Liver (tissue), 9 donors: ENCODE data around the gene ZXDC. TPM values are rescaled to one million over a fixed set of nuclear protein-coding genes. Genes with fewer than 3 reads are reported as not detected.

Experiments
- DNase-seq: peaks from one replicate; pipeline ENCODE4 v3.0.0-alpha.2; 2017; ENCODE audit warnings: low spot score
- H3K27ac ChIP-seq, 2 donors: one replicate each; pipeline ENCODE4 v1.7.0; 2013; ENCODE audit warnings: inconsistent platforms in 2 of 2, low read length in 2 of 2, control low read depth in 1 of 2, low read depth in 1 of 2, mild to moderate bottlenecking in 1 of 2
- H3K27me3 ChIP-seq, 4 donors: one replicate each; pipeline versions ENCODE4 v1.6.1 to v1.7.0; 2013; ENCODE audit warnings: low read length in 3 of 4, inconsistent platforms in 1 of 4, mild to moderate bottlenecking in 1 of 4, moderate library complexity in 1 of 4; ENCODE audit not compliant: control insufficient read depth in 4 of 4, insufficient read depth in 4 of 4
- H3K36me3 ChIP-seq, 4 donors: one replicate each; pipeline versions ENCODE4 v1.6.1 to v1.7.0; 2013; ENCODE audit warnings: low read length in 3 of 4, mild to moderate bottlenecking in 3 of 4, low read depth in 1 of 4, moderate library complexity in 1 of 4; ENCODE audit not compliant: control insufficient read depth in 4 of 4, insufficient read depth in 3 of 4
- H3K4me1 ChIP-seq, 4 donors: one replicate each; pipeline versions ENCODE4 v1.6.1 to v1.7.0; 2013; ENCODE audit warnings: low read length in 3 of 4, mild to moderate bottlenecking in 3 of 4, moderate library complexity in 1 of 4; ENCODE audit not compliant: control insufficient read depth in 4 of 4, insufficient read depth in 4 of 4
- H3K4me3 ChIP-seq, 3 donors: one replicate each; pipeline versions ENCODE4 v1.6.1 to v1.7.0; 2013; ENCODE audit warnings: low read length in 3 of 3, control low read depth in 1 of 3, low read depth in 1 of 3, mild to moderate bottlenecking in 1 of 3
- H3K9ac ChIP-seq, 2 donors: one replicate each; pipeline ENCODE4 v1.7.0; 2013; ENCODE audit warnings: low read length in 2 of 2, mild to moderate bottlenecking in 2 of 2, moderate library complexity in 2 of 2, control low read depth in 1 of 2, low read depth in 1 of 2
- H3K9me3 ChIP-seq, 4 donors: one replicate each; pipeline versions ENCODE4 v1.6.1 to v1.7.0; 2013; ENCODE audit warnings: low read length in 3 of 4; ENCODE audit not compliant: control insufficient read depth in 4 of 4
- ATF3 ChIP-seq: IDR thresholded peaks from 2 replicates; pipeline ENCODE4 v1.6.1; 2016; ENCODE audit warnings: antibody characterized with exemption
- CTCF ChIP-seq: fragments of 150-350 bp; IDR thresholded peaks from 2 replicates; pipeline ENCODE4 v1.5.1; 2017; ENCODE audit warnings: improper control_type of control experiment, low read depth, low read length; ENCODE audit not compliant: missing input control
- EGR1 ChIP-seq, 2 donors: IDR thresholded peaks; 2 replicates each; pipeline ENCODE4 v1.6.1; 2016 to 2018; ENCODE audit warnings: antibody characterized with exemption in 2 of 2, low read depth in 2 of 2
- FOXA1 ChIP-seq: IDR thresholded peaks from 2 replicates; pipeline ENCODE4 v1.6.1; 2016; ENCODE audit warnings: antibody characterized with exemption
- FOXA2 ChIP-seq: IDR thresholded peaks from 2 replicates; pipeline ENCODE4 v1.6.1; 2016; ENCODE audit warnings: antibody characterized with exemption
- GABPA ChIP-seq, 2 donors: IDR thresholded peaks in 1 of 2; conservative IDR thresholded peaks in 1 of 2; 2 replicates each; pipeline ENCODE4 v1.6.1; 2016; ENCODE audit warnings: antibody characterized with exemption in 2 of 2, mild to moderate bottlenecking in 1 of 2, moderate library complexity in 1 of 2
- HNF4A ChIP-seq, 2 donors: conservative IDR thresholded peaks; 2 replicates each; pipeline ENCODE4 v1.6.1; 2016; ENCODE audit warnings: antibody characterized with exemption in 2 of 2, mild to moderate bottlenecking in 2 of 2
- HNF4G ChIP-seq: IDR thresholded peaks from 2 replicates; pipeline ENCODE4 v1.6.1; 2016; ENCODE audit warnings: antibody characterized with exemption
- JUND ChIP-seq, 2 donors: IDR thresholded peaks; 2 replicates each; pipeline ENCODE4 v1.6.1; 2016; ENCODE audit warnings: antibody characterized with exemption in 2 of 2
- MAX ChIP-seq: IDR thresholded peaks from 2 replicates; pipeline ENCODE4 v1.6.1; 2016; ENCODE audit warnings: antibody characterized with exemption
- NR2F2 ChIP-seq: IDR thresholded peaks from 2 replicates; pipeline ENCODE4 v1.6.1; 2016; ENCODE audit warnings: antibody characterized with exemption
- RAD21 ChIP-seq, 2 donors: IDR thresholded peaks; 2 replicates each; pipeline ENCODE4 v1.6.1; 2016; ENCODE audit warnings: antibody characterized with exemption in 2 of 2, mild to moderate bottlenecking in 2 of 2
- REST ChIP-seq: IDR thresholded peaks from 2 replicates; pipeline ENCODE4 v1.6.1; 2016; ENCODE audit warnings: antibody characterized with exemption, mild to moderate bottlenecking
- RXRA ChIP-seq, 2 donors: IDR thresholded peaks; 2 replicates each; pipeline ENCODE4 v1.6.1; 2017 to 2018; ENCODE audit warnings: antibody characterized with exemption in 2 of 2, mild to moderate bottlenecking in 1 of 2
- SP1 ChIP-seq: IDR thresholded peaks from 2 replicates; pipeline ENCODE4 v1.6.1; 2018; ENCODE audit warnings: antibody characterized with exemption, mild to moderate bottlenecking
- TAF1 ChIP-seq: conservative IDR thresholded peaks from 2 replicates; pipeline ENCODE4 v1.6.1; 2016; ENCODE audit warnings: antibody characterized with exemption, mild to moderate bottlenecking
- YY1 ChIP-seq: IDR thresholded peaks from 2 replicates; pipeline ENCODE4 v1.6.1; 2016; ENCODE audit warnings: antibody characterized with exemption, mild to moderate bottlenecking
- ZBTB33 ChIP-seq: IDR thresholded peaks from 2 replicates; pipeline ENCODE4 v1.6.1; 2016; ENCODE audit warnings: antibody characterized with exemption
- WGBS: extraction: QIAGEN DNeasy Blood & Tissue Kit; methylation state at CpG from one replicate; pipeline ENCODE4 v1.1.7; 2013; 5-methylcytosine and 5-hydroxymethylcytosine counted together
- polyA plus RNA-seq, 2 donors: library from polyadenylated mRNA; stranded (reverse) in 1 of 2; unstranded in 1 of 2; fragments of 200-250 nt in 1 of 2; fragments of >200 nt in 1 of 2; fragmentation: Nextera tagmentation in 1 of 2; extraction: Ambion mirVana in 1 of 2; gene quantifications; one replicate each; pipeline versions ENCODE4 v1.2.1 to v1.2.3, GENCODE V29; 2013 to 2015
- total RNA-seq, 2 donors: library from RNA; depleted of rRNA; stranded (reverse); fragments of >200 nt; gene quantifications; one replicate each; pipeline ENCODE4 v1.2.3, GENCODE V29; 2014
- donor health status: healthy.
- donor health status: healthy.
- donor health status: healthy.
- donor health status: healthy.
- donor health status: healthy.

ZXDC gene
- total and polyA plus RNA-seq, 4 donors = 7.0 to 42.3 (median 13.9) TPM

GRCh38 chr3:126525091-126525852 is 49.6 kb upstream of the ZXDC start:
- H3K27me3 ChIP-seq = no peaks in the 10 kb centered on the region
- H3K27ac ChIP-seq = peak overlapping the region; percentile 94 to 96
- H3K9me3 ChIP-seq = no peaks in the 10 kb centered on the region
- peaks cover 12 to 90% (median 68%) of the 10 kb centered on the region in 4 donors for H3K4me1 ChIP-seq
- H3K36me3 ChIP-seq = no peaks in the 10 kb centered on the region
- TF ChIP-seq EGR1 (IDR thresholded peaks at IDR 0.05; ENCODE audit: low read depth in 2 of 2) (no peak), FOXA1 (no peak), HNF4G (no peak), SP1 (no peak), NR2F2 (no peak), YY1 (no peak), JUND (IDR thresholded peaks at IDR 0.05) (no peak), REST (no peak), RAD21 (IDR thresholded peaks at IDR 0.05) (no peak), ZBTB33 (no peak), CTCF (no peak), FOXA2 (no peak), MAX (no peak), RXRA (IDR thresholded peaks at IDR 0.05) (no peak), GABPA (IDR thresholded peaks at IDR 0.05 in 1 of 2, conservative IDR thresholded peaks at IDR 0.05 in 1 of 2) (no peak), HNF4A (conservative IDR thresholded peaks at IDR 0.05) (no peak), TAF1 (no peak), ATF3 (no peak)
- WGBS = 45% methylated on average over 12 of the region's 12 CpGs
- no peak for DNase-seq
- H3K9ac ChIP-seq = peak overlapping the region; percentile 91 to 93
- H3K4me3 ChIP-seq = peak overlapping the region; percentile 75 to 81 (median 78)
